Adrenal gland (tissue), 19 donors: Measurements from ENCODE around the gene S1PR2. TPM values are rescaled to one million over a fixed set of nuclear protein-coding genes. Genes with fewer than 3 reads are reported as not detected.

Source experiments
- DNase-seq, 7 donors: peaks; one replicate each; pipeline ENCODE4 v3.0.0-alpha.2; 2019 to 2020
- H3K27ac ChIP-seq, 5 donors: fragments of 200-600 bp; sonication (generic) in 4 of 5; 1 replicate in 3 of 5; 2 replicates in 2 of 5; pipeline versions ENCODE4 v1.5.1 to v1.8.0; 2016 to 2020; ENCODE audit warnings: mild to moderate bottlenecking in 1 of 5
- H3K27me3 ChIP-seq: fragments of 200-600 bp; 2 replicates; pipeline ENCODE4 v1.8.0; 2021
- H3K36me3 ChIP-seq, 2 donors: fragments of 200-600 bp; replicated peaks in 1 of 2; 1 replicate in 1 of 2; 2 replicates in 1 of 2; pipeline versions ENCODE4 v1.5.1 to v1.8.0; 2018 to 2022
- H3K4me1 ChIP-seq, 2 donors: fragments of 200-600 bp; replicated peaks in 1 of 2; 1 replicate in 1 of 2; 2 replicates in 1 of 2; pipeline versions ENCODE4 v1.5.1 to v1.8.0; 2018 to 2021
- H3K4me3 ChIP-seq, 4 donors: fragments of 200-600 bp; sonication (generic) in 3 of 4; one replicate each; pipeline ENCODE4 v1.5.1; 2016 to 2018
- H3K9me3 ChIP-seq, 3 donors: fragments of 200-600 bp; sonication (generic) in 1 of 3; replicated peaks in 1 of 3; 1 replicate in 2 of 3; 2 replicates in 1 of 3; pipeline versions ENCODE4 v1.5.1 to v1.8.0; 2016 to 2021
- CTCF ChIP-seq, 6 experiments: fragments of 450-650 bp in 4 of 6; fragments of 200-600 bp in 2 of 6; sonication (generic) in 1 of 6; IDR thresholded peaks; 1 replicate in 5 of 6; 2 replicates in 1 of 6; pipeline versions ENCODE4 v1.5.1 to v1.8.0; 2016 to 2021; ENCODE audit warnings: antibody characterized with exemption in 6 of 6, mild to moderate bottlenecking in 2 of 6, moderate library complexity in 1 of 6
- POLR2A ChIP-seq, 2 donors: fragments of 450-650 bp; IDR thresholded peaks; one replicate each; pipeline ENCODE4 v1.6.1; 2017; ENCODE audit warnings: antibody characterized with exemption in 2 of 2, mild to moderate bottlenecking in 2 of 2, moderate library complexity in 1 of 2
- WGBS, 4 donors: extraction: QIAGEN DNeasy Blood & Tissue Kit in 2 of 4; methylation state at CpG; one replicate each; pipeline versions ENCODE4 v1.1.5 to v1.1.7; 2013 to 2017; 5-methylcytosine and 5-hydroxymethylcytosine counted together
- intact Hi-C, 2 donors: fragments of 100-400 bp; cut with DNase I; formaldehyde crosslinking; loops; one replicate each; pipeline versions ENCODE4 v1.14.1 to v1.15.0; 2022 to 2023
- long read RNA-seq, 10 donors: library from polyadenylated mRNA in 3 of 10; unstranded in 2 of 10; stranded (forward) in 1 of 10; transcript quantifications; one replicate each; pipeline ENCODE4 v2.0.0 and lab custom pipeline, GENCODE V29; 2021 to 2026
- polyA plus RNA-seq, 3 donors: library from polyadenylated mRNA; stranded (reverse); fragments of 200-250 nt in 2 of 3; fragments of 350-450 nt in 1 of 3; fragmentation: Illumina TruSeq in 1 of 3; extraction: RNeasy Lipid Tissue Mini Kit (QIAGEN cat#74804) in 1 of 3; gene quantifications; one replicate each; pipeline ENCODE4 v1.2.3, GENCODE V29; 2013 to 2014
- total RNA-seq, 9 donors: library from RNA; depleted of rRNA in 4 of 9; stranded (reverse); fragments of >200 nt in 4 of 9; fragments of 120-200 nt in 1 of 9; fragmentation: NEBNext Ultra II Directional in 1 of 9; extraction: Animal tissue kit (Norgen Biotek cat#: 25700) in 1 of 9; gene quantifications; one replicate each; pipeline versions ENCODE4 v1.1.0 to v1.2.4, GENCODE V29; 2013 to 2023
- donor health status: healthy with polysubstance abuse.
- donor health status: Bipolar disorder and iron deficiency.
- donor health status: DM: yes; HTN: yes; CAD: no.
- donor health status: DM: no; HTN: no; CAD: no.
- donor health status: DM: no; HTN: no; CAD: no.
- donor health status: DM: yes; HTN: yes; CAD: no.

The S1PR2 gene
- 1 to 10 TPM; 2.0 to 9.5 (median 6.2) TPM for total RNA-seq
- polyA plus RNA-seq = 1 to 10 TPM; 1.6 to 3.5 (median 3.1) TPM
- long read RNA-seq, donor 1, partial matches to known transcripts = 0 of 1 reads
- long read RNA-seq, donor 1, other reads (novel, unspliced or antisense) = 0 of 1 reads
- long read RNA-seq, donor 2 = 0 reads
- long read RNA-seq, donor 3, partial matches to known transcripts = 0 of 1 reads
- long read RNA-seq, donor 3, other reads (novel, unspliced or antisense) = 0 of 1 reads
- long read RNA-seq, donor 4 = 0 reads
- long read RNA-seq, donor 5, partial matches to known transcripts = 0 of 1 reads
- long read RNA-seq, donor 5, other reads (novel, unspliced or antisense) = 1 of 1 reads
- long read RNA-seq, donor 6, partial matches to known transcripts = 0 of 6 reads
- long read RNA-seq, donor 6, other reads (novel, unspliced or antisense) = 6 of 6 reads
- long read RNA-seq, donor 7 = 0 reads
- long read RNA-seq, donor 8 = 0 reads
- long read RNA-seq, donor 9 = 0 reads
- long read RNA-seq, donor 10, partial matches to known transcripts = 6 of 7 reads
- long read RNA-seq, donor 10, other reads (novel, unspliced or antisense) = 0 of 7 reads

- H3K9me3 ChIP-seq = no peaks in the 10 kb centered on the region
- no peaks in the 10 kb centered on the region for H3K36me3 ChIP-seq
- no peaks in the 10 kb centered on the region for H3K27me3 ChIP-seq
- H3K4me1 ChIP-seq = peaks cover 7 to 28% of the 10 kb centered on the region in 2 donors
- H3K27ac ChIP-seq = peak within 1 kb of the TSS in 4 of 5 donors; percentile 73 to 88 (median 86)
- TF ChIP-seq POLR2A (IDR thresholded peaks at IDR 0.05) (peak; percentile 22 to 28), CTCF (IDR thresholded peaks at IDR 0.05) (no peak)
- peak within 1 kb of the TSS; percentile 70 to 78 (median 72) for H3K4me3 ChIP-seq
- intact Hi-C loops = loop anchor here in 1 of 2 donors (5.0 kb wide), 1 partner anchor 39 kb away; the partner anchor contains the start of gene DNMT1
- WGBS, 4 donors = 0 to 2% (median 0%) methylated on average over 24 to 73 of the region's 73 CpGs; no CpG with 5 or more reads in 1 of the 4 donors
- DNase-seq = peak; percentile 62 to 77 (median 70)
Measured at GRCh38 chr19:10230861-10231611, at the start of gene S1PR2. S1PR2 (minus strand) TSS chr19:10231331; CDS start chr19:10224905, 6,426 bp downstream.

- H3K9me3 ChIP-seq = no peaks in the 10 kb centered on the region
- no peaks in the 10 kb centered on the region for H3K4me1 ChIP-seq
- intact Hi-C loops = no loop called here
- no peak overlapping the region for H3K27ac ChIP-seq
- no peak overlapping the region for H3K4me3 ChIP-seq
- TF ChIP-seq POLR2A (IDR thresholded peaks at IDR 0.05) (no peak), CTCF (IDR thresholded peaks at IDR 0.05) (no peak)
- WGBS, 4 donors = 80 to 87% (median 82%) methylated on average over 5 of the region's 5 CpGs
- no peak for DNase-seq
- peaks cover 0 to 47% of the 10 kb centered on the region in 2 donors for H3K36me3 ChIP-seq
- H3K27me3 ChIP-seq = no peaks in the 10 kb centered on the region
Measured at GRCh38 chr19:10279737-10280442, 48.8 kb upstream of the S1PR2 start.

DNA sequence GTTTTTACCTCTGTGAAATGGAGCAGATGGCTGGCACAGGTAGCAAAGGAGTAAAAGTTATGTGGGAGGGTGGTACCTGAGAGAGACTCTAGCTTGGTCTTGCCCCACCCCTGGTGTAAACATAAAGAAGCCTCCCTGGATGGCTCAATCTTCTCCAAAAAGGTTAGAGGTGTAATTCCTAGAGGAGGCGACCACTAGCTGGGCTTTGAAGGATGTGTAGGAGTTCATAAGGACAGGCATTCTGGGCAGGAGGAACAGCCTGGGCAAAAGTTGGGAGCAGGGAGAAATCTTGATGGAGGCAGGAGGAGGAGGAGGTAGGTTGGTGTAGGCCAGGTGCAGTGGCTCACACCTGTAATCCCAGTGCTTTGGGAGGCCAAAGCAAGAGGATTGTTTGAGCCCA lies 47.8 kb upstream of the S1PR2 start:
- H3K27ac ChIP-seq = no peak overlapping the region
- no peak for DNase-seq
- TF ChIP-seq CTCF (IDR thresholded peaks at IDR 0.05) (no peak), POLR2A (IDR thresholded peaks at IDR 0.05) (no peak)
- no peaks in the 10 kb centered on the region for H3K27me3 ChIP-seq
- 70 to 100% (median 85%) methylated on average over 1 of the region's 1 CpG for WGBS, 4 donors
- no peaks in the 10 kb centered on the region for H3K9me3 ChIP-seq
- no peaks in the 10 kb centered on the region for H3K4me1 ChIP-seq
- intact Hi-C loops = no loop called here
- H3K4me3 ChIP-seq = no peak overlapping the region
- peaks cover 0 to 42% of the 10 kb centered on the region in 2 donors for H3K36me3 ChIP-seq
